Measurements from ENCODE around the gene PFDN5. TPM values are rescaled to one million over a fixed set of nuclear protein-coding genes. Genes with fewer than 3 reads are reported as not detected.
A peak's percentile ranks its signal among the peaks of the same experiment; 100 is the strongest.
"Not testable (repeated sequence)": the region's sequence is repeated elsewhere in the genome, so short reads cannot be mapped to it uniquely, and the experiment has no call there.

Gene PFDN5
- total RNA-seq, 4 donors from 2014 or later, result 518 to 673 (median 591) TPM

- WGBS, 2 donors, result 0% methylated on average over 1 to 14 of the region's 50 CpGs
- TF ChIP-seq EP300 (IDR thresholded peaks at IDR 0.05) (peak in 1 of 2 donors; percentile 52), POLR2A (IDR thresholded peaks at IDR 0.05) (peak in 1 of 2 donors; percentile 22), CTCF (IDR thresholded peaks at IDR 0.05) (peak in 1 of 5 experiments; percentile 38)
- H3K4me3 ChIP-seq, result peak overlapping the region; percentile 56 to 96 (median 67)
- no peaks in the 10 kb centered on the region for H3K9me3 ChIP-seq
- H3K4me1 ChIP-seq, result peaks cover 0 to 39% (median 27%) of the 10 kb centered on the region in 4 donors
- H3K27ac ChIP-seq, result peak overlapping the region; percentile 84 to 98 (median 96)
- H3K27me3 ChIP-seq, result peaks cover 0 to 1% of the 10 kb centered on the region in 2 donors
- peak in 1 of 2 donors; percentile 20 for DNase-seq (ENCODE audit: low spot score in 2 of 2)
- no peaks in the 10 kb centered on the region for H3K36me3 ChIP-seq
These were observed 30.2 kb downstream of the PFDN5 start for GRCh38 chr12:53325511-53326061.

- 55 to 59% methylated on average over 8 of the region's 8 CpGs for WGBS, 2 donors
- H3K36me3 ChIP-seq, result no peaks in the 10 kb centered on the region
- no peak for TF ChIP-seq CTCF (IDR thresholded peaks at IDR 0.05)
- no peak for TF ChIP-seq POLR2A (IDR thresholded peaks at IDR 0.05)
- no peak for TF ChIP-seq EP300 (IDR thresholded peaks at IDR 0.05)
- peak overlapping the region; percentile 84 to 98 (median 96) for H3K27ac ChIP-seq
- no peaks in the 10 kb centered on the region for H3K9me3 ChIP-seq
- peak overlapping the region in 1 of 4 donors; percentile 63 for H3K4me3 ChIP-seq
- H3K27me3 ChIP-seq, result peaks cover 0 to 5% of the 10 kb centered on the region in 2 donors
- H3K4me1 ChIP-seq, result peaks cover 0 to 34% (median 23%) of the 10 kb centered on the region in 4 donors
- DNase-seq (ENCODE audit: low spot score in 2 of 2), result no peak
These were observed 31.3 kb downstream of the PFDN5 start for GRCh38 chr12:53326460-53327185.

- peaks cover 0 to 5% of the 10 kb centered on the region in 2 donors for H3K27me3 ChIP-seq
- TF ChIP-seq CTCF (IDR thresholded peaks at IDR 0.05) (peak in 4 of 5 experiments; percentile 14 to 40 (median 26)), POLR2A (IDR thresholded peaks at IDR 0.05) (no peak)
- no peak overlapping the region for H3K4me3 ChIP-seq
- no peak overlapping the region for H3K27ac ChIP-seq
- H3K4me1 ChIP-seq, result peaks cover 0 to 27% (median 17%) of the 10 kb centered on the region in 4 donors
- no peaks in the 10 kb centered on the region for H3K9me3 ChIP-seq
- no peak for DNase-seq (ENCODE audit: low spot score in 2 of 2)
- H3K36me3 ChIP-seq, result no peaks in the 10 kb centered on the region
- 78 to 79% methylated on average over 3 of the region's 3 CpGs for WGBS, 2 donors
These were observed 32.2 kb downstream of the PFDN5 start for GRCh38 chr12:53327435-53328042.

GRCh38 chr12:53328043-53328435, 32.7 kb downstream of the PFDN5 start:
- peaks cover 0 to 5% of the 10 kb centered on the region in 2 donors for H3K27me3 ChIP-seq
- no peak for TF ChIP-seq CTCF (IDR thresholded peaks at IDR 0.05)
- no peak for TF ChIP-seq POLR2A (IDR thresholded peaks at IDR 0.05)
- no peak for TF ChIP-seq EP300 (IDR thresholded peaks at IDR 0.05)
- no peak overlapping the region for H3K4me3 ChIP-seq
- H3K9me3 ChIP-seq, result no peaks in the 10 kb centered on the region
- no peaks in the 10 kb centered on the region for H3K36me3 ChIP-seq
- DNase-seq (ENCODE audit: low spot score in 2 of 2), result no peak
- peaks cover 0 to 27% (median 17%) of the 10 kb centered on the region in 4 donors for H3K4me1 ChIP-seq
- no peak overlapping the region for H3K27ac ChIP-seq
- 23 to 50% methylated on average over 8 to 16 of the region's 16 CpGs for WGBS, 2 donors

- H3K4me1 ChIP-seq, result peaks cover 0 to 10% (median 5%) of the 10 kb centered on the region in 4 donors
- 49 to 57% methylated on average over 5 of the region's 5 CpGs for WGBS, 2 donors
These were observed 35.3 kb downstream of the PFDN5 start for GRCh38 chr12:53330671-53331070.

GRCh38 chr12:53332339-53332738, 37.0 kb downstream of the PFDN5 start:
- not testable (repeated sequence) for H3K27ac ChIP-seq; H3K9me3 ChIP-seq; H3K4me3 ChIP-seq; H3K4me1 ChIP-seq; DNase-seq (ENCODE audit: low spot score in 2 of 2); H3K36me3 ChIP-seq
- H3K27me3 ChIP-seq, result peaks cover 0 to 41% of the 10 kb centered on the region in 2 donors

More at GRCh38 chr12:53330671-53331070, 35.3 kb downstream of the PFDN5 start:
- Histone ChIP-seq H3K36me3 (no peaks in the 10 kb centered on the region), H3K4me3 (no peak overlapping the region), H3K9me3 (no peaks in the 10 kb centered on the region), H3K27me3 (peaks cover 0 to 24% of the 10 kb centered on the region in 2 donors), H3K27ac (no peak overlapping the region)
- TF ChIP-seq EP300 (IDR thresholded peaks at IDR 0.05) (no peak), CTCF (IDR thresholded peaks at IDR 0.05) (no peak), POLR2A (IDR thresholded peaks at IDR 0.05) (no peak)
- DNase-seq (ENCODE audit: low spot score in 2 of 2), result no peak

Measured in tibial nerve (tissue), 4 donors.